HG03095 (cell line): ENCODE data around the gene RAB25.

Experiments used
- ATAC-seq: cut with Tn5 transposase; IDR thresholded peaks from one replicate; pipeline ENCODE4 v1.9.1; 2021; ENCODE audit warnings: moderate library complexity; ENCODE audit not compliant: unreplicated experiment

The RAB25 gene

DNA sequence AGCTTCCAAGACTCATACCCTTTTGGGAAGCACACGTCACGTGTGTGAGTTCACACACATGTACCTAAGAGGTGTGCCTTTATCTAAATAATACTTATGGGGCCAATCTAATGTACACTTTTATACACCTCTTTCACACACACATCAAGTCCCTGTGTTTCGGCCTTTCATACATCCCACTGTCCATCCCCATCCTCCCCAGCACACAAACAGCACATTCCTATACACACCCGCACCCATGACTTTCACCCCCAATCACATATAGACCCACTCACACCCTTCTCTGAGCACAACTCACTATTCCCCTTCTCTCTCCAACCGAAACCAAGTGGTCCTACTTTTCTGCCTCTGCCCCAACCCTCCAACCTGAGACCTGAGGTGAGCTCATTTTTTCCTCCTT lies 17.8 kb downstream of the RAB25 start:
- no peak for ATAC-seq

DNA sequence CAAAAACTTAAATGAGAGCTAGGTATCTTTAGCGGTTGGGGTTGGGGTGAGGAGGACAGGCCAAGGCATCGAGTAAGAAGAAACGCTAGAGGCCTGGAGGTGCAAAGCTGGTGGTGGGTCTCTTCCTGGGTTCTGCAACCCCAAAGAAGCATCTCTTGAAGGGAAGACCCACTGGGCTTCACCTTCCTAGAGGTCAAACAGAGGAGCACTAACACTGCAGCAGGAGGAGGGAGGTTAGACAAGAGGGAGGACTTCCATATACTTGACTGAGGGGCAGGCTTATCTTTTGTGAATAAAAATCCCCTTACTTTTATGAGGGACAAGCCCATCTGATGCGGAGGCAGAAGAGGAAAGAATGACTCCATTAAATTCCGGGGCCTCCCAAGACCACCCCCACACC lies 18.8 kb downstream of the RAB25 start:
- ATAC-seq: no peak

DNA sequence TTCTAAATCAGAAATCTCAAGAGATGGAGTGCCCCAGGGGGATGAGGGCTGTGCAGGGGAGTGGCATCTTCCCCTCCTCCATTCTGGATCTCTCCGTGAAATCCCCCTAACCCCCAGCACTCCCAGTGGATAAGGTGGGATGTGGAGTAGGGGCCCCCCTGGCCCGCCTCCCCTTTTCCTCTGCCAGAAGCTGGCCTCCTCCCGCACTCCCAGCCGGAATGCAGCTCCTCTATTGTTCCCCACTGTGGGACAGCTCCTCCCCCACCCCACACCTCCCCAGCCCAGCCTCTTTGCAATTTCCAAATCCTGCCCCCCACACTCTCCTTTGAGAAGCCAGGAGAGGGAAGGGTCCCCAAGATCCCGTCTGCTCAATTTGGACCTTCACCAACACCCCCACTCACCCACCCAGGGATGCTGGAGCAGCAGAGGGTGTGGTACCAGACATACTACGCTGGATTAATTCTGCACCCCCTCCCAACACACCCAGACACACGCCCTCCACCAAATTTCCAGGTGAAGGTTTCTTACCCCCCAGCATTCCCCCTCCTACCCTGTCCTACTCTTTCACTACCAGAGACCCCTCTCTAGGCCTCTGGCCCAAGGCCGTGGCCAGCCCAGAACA lies 19.4 kb downstream of the RAB25 start:
- ATAC-seq: no peak

GRCh38 chr1:156080863-156081179 lies 19.9 kb downstream of the RAB25 start:
- no peak for ATAC-seq

DNA sequence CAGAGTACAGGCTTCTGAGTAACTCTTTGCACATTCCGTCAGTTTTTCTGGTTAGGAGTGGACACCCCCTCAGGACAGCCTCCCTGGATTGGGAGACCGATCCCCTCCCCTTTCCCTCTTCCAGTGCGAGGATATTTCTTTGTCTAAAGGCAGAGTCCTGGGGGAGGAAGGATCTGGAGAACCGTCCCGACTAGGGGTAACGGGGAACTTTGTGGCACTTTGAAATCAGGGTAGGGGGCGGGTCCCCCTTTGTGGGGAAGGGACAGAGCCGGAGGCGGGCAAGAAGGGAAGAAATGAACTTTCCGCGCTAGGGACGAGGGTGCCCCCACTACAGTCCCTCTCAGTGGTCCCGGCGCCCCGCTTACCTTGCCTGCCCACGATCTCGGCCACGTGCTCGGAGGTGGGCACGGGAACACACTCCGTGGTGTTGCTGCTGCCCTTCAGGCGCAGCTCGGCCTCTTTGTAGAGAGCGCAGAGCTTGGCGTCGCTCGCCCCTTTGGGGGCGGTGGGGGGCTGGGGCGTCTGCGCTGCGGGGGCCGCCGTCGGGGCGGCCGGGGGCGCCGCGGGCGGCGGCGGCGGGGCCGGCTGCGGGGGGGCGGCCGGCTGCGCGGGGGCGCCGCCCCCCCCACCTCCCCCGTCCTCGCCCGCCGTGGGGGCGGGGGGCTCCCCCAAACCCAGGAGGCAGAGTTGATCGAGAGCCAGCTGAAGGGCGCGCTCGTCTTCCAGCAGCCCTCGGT lies 20.4 kb downstream of the RAB25 start:
- no peak for ATAC-seq

GRCh38 chr1:156081917-156082308 lies 21.0 kb downstream of the RAB25 start:
- no peak for ATAC-seq

DNA sequence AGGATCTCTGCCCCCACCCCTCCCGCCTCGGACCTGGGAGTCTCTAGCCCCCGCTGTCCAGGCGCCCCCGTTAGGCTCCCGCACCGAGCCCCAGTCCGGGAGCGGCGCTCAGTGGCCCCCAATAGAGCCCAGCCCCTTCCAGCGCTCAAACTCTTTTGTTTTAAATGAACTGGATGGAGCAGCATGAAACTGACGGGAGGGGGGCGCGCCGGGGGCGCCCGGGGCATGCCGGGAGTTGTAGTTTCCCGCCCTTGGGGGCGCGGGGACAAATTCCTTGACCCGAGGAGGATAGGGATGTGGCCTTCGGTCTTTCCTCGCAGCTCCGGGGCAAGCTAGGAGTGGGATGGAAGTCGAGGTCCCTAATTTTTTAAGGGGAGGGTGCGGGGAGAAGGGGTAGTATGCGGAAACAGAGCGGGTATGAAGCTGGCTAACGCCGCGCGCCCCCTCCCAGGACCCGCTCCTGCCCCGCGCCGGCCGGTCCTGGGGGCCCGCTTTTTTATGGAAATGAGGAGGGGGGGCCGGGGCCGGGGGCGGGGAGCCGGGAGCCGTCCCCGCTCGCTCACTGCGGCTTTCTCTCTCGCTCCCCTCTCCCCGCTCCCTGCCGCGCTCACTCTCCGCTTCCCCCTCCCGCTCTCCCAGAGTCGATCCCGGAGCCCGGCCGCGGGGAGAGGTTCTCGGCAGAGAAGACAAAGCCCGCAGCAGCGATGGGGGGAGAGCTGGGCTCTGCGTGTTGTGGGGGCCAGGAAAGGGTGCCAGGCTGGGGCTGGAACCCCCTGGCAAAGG lies 21.5 kb downstream of the RAB25 start, which contains the start of gene MEX3A:
Gene MEX3A (minus strand): TSS at position 157 of the 783 bp plus-strand sequence. CDS start 467 bp downstream, outside the sequence.
- ATAC-seq: no peak

DNA sequence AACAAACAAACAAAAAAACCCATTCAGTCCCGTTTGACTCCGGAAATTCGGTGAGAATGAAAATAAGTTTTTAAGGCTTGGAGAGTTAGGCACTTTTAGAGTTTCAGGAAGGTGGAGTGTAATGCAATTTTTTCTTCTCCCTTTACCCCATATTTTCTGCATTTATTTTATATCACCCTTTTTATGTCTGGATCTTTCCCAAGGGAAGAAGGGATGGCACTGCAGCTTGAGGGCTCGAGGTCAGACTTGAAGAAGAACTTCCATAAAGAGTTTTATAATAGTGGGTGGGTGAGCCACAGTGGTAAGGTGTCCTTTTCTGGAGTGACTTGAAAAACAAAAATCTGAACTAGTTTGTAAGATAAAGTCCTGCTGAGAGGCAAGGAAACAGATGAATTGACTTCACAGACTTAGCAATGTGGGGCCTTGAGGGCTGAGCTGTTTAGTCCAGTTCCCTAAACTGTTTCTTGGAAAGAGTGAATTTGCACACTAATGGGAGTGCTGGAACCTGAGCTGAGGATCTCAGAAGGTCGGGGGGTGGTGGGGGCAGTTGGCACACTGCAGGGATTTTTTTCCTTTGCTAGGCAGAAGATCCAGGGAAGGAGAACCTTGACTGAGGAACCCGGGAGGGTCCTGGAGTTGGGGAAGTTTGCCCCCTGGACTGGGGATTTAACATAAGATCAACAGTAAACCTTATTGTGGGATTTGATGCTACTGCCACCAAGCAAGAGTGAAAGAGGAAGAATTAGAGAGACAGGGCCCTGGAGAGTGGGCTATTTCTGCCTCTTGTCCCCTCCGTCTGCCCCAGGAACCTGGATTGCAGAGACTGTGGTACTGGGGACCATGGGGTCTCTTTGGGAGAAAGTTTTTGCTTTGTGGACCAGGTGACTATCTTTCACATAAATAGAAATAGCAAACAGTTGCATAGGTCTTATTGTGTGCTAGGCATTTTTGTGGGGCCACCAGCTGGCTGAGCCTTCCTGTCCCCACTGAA lies 23.1 kb downstream of the RAB25 start:
- ATAC-seq: no peak

DNA sequence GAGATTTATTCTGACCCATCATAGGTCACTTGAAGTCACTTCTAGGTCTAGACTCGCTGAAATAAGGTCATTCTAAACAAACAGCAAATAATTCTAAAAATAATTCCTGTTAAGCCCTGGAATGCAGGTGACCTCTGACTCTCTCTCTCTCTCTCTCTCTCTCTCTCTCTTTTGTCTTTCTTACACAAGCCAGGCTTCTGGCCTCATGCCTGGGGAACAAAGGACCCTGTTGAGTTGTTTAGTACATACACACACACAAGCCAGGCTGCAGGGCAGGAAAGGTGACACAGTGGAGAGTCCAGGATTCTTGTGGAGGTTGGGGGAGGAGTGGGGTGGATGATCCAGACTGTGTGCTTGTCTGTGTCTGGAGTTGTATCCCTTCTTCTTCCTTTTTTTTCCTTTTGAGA lies 25.3 kb downstream of the RAB25 start:
- no peak for ATAC-seq

DNA sequence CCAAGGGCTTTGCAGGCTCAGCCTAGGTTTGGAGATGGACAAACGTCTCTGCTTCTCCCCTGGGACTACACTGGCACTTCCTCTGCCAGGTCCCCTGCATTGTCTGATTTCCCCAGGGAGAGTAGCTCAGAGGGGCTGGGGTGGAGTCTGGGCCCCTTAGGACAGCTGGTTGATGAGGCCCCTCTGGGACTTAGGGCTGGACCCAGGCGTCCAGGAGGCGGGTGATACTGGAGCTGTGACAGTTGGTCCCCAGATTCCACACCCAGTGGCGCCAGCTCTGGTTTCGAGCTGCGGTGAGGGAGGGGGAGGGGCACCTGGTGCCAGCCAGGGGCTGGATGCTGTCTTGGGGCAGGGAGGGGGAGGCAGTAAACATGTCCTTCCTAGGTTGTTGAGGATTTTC lies 28.7 kb downstream of the RAB25 start:
- ATAC-seq: no peak

GRCh38 chr1:156090138-156090839 lies 29.3 kb downstream of the RAB25 start:
- ATAC-seq: no peak

- ATAC-seq: no peak
Observed at GRCh38 chr1:156090840-156091188, 29.9 kb downstream of the RAB25 start.

DNA sequence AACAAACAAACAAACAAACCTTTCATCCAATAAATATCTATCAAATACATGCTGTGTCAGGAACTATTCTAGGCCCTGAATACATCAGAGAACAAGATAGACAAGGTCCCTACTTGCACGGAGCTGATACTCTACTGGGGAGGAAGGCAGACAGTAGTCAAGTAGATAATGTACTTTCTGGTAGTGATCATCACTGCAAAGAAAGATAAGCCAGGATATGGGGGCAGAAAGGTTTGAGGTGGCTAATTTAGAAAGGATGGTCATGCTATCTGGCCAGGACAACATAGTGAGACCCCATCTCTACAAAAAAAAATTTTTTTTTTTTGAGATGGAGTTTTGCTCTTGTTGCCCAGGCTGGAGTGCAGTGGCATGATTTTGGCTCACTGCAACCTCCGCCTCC lies 30.6 kb downstream of the RAB25 start:
- ATAC-seq: no peak

GRCh38 chr1:156095906-156096508 lies 35.0 kb downstream of the RAB25 start:
- ATAC-seq: no peak

DNA sequence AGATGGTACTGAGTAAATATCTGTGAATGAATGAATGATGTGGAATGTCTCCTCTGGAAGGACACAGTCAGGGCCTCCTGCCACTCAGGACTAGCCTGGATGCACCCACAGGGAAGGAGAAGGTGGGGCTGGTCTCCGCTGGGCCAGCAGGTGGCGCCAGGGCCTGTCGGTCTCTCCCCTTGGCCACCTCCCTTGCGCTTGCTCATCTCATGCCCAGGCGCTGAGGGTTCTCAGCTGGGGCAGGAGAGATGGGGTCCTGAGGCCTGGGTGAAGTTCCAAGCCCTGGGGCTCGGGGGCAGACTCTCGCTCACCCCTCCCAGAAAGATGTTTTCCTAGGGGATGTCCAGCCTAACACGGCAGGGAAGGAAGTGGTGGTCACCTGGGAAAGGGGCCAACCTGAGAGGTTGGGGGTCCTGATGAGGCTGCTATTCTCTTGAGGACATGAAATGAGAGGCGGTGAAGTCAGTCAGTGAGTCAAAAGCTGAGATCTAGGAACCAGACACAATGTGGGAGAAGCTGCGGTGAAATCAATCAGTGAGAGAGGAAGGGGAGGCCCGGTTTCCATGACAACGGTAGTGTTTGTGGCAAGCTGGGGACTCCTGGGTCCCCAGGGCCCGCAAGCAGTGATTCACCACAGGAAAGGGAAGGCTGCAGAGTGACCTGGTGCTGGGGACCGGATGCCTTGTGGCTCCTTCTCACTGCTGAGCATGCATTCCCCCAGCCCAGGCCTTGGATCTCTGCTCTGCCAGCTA lies 35.9 kb downstream of the RAB25 start:
- peak; percentile 54 for ATAC-seq

GRCh38 chr1:156097499-156098178 lies 36.7 kb downstream of the RAB25 start:
- ATAC-seq: no peak

DNA sequence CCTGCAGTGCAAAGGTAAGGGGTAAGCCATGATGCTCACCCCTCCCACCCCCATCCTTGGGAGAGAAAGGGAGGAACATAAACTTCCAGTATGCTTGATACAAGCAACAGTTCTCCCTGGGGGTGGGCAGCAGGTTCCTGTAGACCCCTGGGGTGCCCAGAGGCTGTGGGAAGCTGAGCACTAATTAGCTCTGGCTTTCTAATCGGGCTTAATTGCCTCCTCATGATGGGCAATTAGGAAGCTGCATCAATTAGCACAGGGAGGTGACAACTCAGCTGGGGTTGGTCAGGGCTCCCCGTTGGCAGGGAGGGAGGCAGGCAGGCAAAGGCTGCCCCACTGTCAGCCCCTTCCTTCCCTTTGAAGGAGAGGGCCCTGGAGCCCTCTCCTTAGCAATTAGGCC lies 37.8 kb downstream of the RAB25 start:
- no peak for ATAC-seq

GRCh38 chr1:156099282-156099681 lies 38.3 kb downstream of the RAB25 start:
- ATAC-seq: no peak
